HG02884 (cell line): Measurements from ENCODE around the gene FGF21.
A peak's percentile ranks its signal among the peaks of the same experiment; 100 is the strongest.

Source experiments
- ATAC-seq: cut with Tn5 transposase; IDR thresholded peaks from one replicate; pipeline ENCODE4 v1.9.1; 2021; ENCODE audit warnings: mild to moderate bottlenecking, moderate library complexity; ENCODE audit not compliant: unreplicated experiment

The FGF21 gene

GRCh38 chr19:48728911-48729664 lies 26.2 kb upstream of the FGF21 start:
- no peak for ATAC-seq

- no peak for ATAC-seq
Observed at GRCh38 chr19:48731452-48731851, 23.9 kb upstream of the FGF21 start.

- ATAC-seq = no peak
Observed at GRCh38 chr19:48734625-48735024, 20.7 kb upstream of the FGF21 start.

- ATAC-seq = no peak
Observed at GRCh38 chr19:48735031-48735615, 20.2 kb upstream of the FGF21 start.

- no peak for ATAC-seq
Observed at GRCh38 chr19:48737360-48737998, 17.8 kb upstream of the FGF21 start.

DNA sequence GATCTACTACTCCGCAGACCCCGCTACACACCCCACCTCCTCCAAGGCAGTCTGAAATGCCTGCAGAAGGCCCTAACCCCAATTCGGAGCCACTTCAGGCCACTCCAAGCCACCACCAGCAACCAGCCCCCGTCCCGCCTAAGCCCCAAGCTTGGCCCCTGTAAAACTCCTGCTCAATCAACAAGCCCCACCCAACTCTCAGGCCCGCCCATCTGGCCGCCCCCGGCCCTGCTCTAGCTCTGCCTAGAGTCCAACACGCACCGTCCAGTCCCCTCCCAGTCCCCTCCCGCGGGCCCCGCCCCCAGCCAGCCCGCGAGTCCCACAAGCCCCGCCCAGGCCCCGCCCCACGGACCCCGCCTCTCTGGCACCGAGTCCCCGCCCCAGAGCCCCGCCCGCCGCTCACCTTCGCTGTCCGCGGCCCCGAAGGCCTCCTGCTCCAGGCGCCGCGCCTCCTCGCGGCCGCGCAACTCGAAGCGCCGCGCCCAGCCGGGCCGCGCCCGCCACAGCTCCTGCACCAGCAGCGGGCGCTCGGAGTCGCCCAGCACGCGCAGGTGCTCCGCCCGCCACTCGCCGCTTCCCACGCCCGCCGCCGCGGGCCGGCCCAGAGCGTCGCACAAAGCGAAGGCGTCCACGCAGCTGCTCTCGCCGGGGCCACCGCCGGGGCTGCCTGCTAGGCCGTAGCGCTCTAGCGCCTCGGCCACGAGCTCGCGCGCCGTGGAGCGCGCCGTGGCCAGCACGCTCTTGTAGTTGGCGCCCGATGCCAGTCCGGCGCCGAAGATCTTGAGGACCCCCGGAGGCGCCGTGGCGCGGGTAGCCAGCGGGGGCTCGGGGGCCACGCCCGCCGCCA lies 16.5 kb upstream of the FGF21 start:
- peak; percentile 72 for ATAC-seq

GRCh38 chr19:48739404-48740163 lies 15.7 kb upstream of the FGF21 start:
- ATAC-seq = no peak

GRCh38 chr19:48740164-48740972 lies 15.0 kb upstream of the FGF21 start, which contains the start of gene RASIP1:
Gene RASIP1, minus strand, starts transcription at chr19:48740610. Its CDS starts 328 bp downstream, at chr19:48740282.
- no peak for ATAC-seq

DNA sequence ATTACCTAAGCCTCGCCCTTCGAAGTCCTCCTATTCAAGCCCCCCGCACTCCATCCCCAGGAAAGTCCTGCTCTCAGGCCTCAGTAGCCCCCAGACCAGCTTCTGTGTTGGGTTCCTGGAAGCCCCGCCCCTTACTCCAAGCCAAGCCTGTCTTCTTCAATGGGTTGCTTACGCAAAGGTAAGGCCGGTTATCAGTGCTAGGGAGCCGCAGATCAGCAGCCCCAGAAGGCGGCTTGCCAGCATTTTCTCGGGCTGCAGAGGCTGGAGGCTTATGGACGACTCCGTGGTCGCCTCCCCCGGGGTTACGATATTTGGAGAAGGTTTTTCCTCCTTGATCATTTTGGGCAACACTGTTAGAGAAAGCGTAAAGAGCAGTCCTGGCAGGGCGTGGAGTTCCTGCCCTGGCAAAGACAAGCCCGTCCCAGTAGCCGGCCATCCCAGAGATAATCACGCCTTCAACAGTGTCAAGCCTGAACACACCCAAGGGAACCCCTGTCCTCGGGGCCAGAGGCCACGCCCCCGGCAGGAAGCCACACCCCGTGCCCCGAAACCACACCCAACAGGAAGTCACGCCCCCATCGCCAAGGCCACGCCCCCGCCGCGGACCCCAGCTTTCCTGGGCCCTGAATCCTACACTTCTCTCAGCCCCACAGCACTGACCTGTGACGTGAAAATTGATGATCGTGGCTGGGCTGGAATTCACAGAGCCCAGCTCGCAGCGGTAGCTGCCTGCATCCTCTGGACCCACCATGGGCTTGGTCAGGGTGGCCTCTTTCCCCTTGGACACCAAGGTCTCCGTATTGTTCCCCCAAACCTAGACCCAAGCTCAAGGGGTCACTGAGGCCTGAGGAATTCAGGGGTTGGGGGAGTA lies 14.0 kb upstream of the FGF21 start:
- ATAC-seq = no peak

GRCh38 chr19:48742096-48742495 lies 13.2 kb upstream of the FGF21 start:
- no peak for ATAC-seq

DNA sequence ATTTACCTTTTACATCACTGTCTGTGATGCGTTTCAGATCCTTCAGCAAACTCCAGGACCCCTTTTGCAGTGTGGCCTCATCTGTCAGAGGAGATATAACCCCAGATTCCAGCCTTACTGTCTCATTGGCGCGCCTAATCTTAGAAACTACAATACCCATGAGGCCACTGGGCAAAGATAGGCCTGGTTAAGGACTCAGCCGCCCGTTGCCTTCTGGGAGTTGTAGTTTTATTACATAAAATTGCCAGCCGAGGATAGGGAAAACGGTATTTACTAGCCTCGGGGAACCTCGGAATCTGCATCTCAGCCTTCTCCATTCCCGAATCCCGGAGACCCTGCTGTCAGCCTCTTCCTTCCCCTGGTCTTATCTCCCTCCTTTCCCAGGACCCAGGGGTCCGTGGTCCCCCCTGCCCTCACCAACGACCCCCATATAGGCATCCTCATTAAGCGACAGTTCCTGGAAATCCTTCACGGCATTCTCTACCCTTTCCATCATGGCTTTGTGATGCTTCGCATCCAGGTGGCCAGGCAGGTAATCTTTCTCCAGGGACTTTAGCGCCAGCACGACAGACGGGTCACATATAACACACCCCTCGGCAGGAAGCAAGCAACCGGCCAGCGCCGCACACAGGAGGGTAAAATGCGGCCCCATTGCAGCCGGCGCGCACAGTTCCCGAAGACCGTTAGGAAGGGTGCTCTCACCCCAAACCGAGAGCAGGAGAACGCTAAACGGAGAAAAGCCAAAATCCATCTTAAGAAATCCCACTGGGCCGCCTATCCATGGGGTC lies 9.9 kb upstream of the FGF21 start:
- ATAC-seq = no peak

DNA sequence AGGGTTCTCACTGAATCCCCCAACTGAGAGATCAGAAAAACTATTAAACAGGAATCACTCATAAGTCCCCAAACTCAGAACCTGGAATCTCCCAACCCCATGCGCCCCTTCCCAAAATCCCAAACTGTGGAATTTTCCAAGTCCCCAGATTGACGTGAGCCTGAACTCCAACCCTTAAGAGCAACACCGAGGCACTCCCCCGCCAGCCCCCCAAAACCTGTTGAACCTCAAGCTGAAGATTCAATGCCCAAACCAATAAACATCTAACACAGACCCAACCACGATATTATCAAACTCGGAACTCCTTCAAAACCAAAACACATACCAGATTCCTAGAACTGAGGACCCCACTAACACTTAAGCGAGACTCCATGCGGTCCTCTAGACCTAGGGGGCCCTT lies 9.2 kb upstream of the FGF21 start:
- no peak for ATAC-seq

DNA sequence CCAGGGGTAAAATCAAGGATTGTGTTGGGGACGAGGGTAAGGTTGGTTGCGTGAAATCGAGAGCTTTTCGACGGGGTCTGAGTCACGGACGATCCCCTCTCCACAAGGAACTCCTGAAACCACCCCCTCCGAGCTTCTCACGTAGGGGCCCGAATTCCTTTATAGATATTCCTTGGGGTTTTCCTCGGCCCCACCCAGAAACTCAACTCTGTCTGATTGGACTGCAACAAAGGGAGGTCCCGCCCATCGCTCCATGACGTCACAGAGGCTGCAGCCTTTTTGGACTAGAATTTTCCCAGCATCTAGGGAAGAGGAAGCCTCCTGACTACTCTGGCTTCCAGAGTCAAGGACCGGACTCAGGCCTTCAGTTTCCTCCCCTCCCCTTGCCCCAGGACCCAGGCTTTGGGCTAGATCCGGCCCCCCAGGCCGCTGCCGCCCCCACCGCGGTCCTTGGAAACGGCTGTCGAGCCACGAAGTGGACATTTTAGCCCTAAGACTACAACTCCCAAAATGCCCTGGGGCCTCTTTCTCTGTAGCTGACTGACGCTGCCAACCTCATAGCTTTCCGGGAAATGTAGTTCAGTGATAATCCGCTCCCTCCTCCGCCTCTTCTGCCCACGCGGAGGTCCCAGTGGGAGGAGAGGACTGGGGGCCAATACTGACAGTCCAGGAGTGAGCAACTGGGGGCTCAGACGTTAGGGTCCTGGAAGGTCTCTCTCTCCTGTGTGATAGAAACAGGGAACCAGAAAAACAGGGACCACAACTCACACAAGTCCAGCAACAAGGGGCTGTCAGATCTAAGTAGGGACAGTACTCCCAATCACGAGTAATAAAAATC lies 8.4 kb upstream of the FGF21 start, which contains the start of gene IZUMO1:
Gene IZUMO1, minus strand, starts transcription at position 172 of the 838 bp plus-strand sequence. CDS start 1,050 bp downstream, outside the sequence.
- no peak for ATAC-seq

DNA sequence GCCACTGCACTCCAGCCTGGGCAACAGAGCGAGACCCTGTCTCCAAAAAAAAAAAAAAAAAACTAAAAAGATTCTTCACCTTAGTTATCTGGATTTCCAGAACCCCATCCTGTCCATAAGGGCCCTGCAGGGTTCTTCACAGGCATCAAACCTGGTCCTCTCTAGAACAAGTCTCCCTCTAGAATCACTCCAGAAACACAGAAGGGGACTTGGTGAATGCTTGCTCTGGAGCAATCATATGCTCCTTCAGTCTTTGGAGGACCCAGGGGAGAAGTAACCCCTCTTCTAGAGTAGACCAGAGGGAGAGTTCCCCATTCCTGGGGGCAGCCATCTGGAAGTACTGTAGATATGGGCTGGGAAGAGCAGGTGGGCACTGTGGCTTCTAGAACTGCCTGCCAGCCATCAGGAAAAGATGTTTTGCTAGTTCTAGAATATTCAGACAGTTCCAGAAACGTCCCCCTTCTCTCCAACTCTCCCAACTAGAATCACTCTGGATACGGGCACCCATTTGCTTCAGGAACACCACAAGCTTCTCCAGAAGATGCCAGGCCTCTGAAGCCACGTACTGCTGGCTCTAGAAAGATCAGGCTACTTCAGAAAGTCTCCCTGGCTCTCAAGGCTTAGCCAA lies 5.6 kb upstream of the FGF21 start:
- ATAC-seq = no peak

DNA sequence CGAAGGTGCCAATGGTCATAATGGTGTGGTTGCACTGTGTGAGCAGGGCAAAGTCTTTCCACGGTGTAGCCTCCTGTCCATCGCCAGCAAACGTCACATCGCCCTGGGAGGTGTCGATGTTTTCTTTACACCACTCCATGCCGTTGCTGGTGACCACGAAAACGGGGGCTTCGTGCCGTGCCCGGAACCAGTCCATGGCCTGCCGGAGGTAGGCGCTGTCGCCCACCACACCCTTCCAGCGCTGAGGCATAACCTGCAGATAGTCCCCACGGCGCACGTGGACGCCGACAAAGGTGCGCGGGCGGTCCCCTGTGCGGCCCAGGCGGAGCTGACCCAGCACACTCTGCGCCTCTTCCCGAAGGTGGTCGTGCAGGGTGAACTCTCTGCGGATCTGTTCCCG lies 5.0 kb upstream of the FGF21 start:
- ATAC-seq = no peak

GRCh38 chr19:48750771-48751504 lies 4.4 kb upstream of the FGF21 start:
- no peak for ATAC-seq
